B cell (primary cell): ENCODE measurements around the gene MGMT. TPM values are rescaled to one million over a fixed set of nuclear protein-coding genes. Genes with fewer than 3 reads are reported as not detected.
A peak's percentile ranks its signal among the peaks of the same experiment; 100 is the strongest.

ENCODE experiments used
- ATAC-seq: fragments of 200-7000 bp; cut with Tn5 transposase; one replicate; pipeline ENCODE4 v1.10.0; 2021; ENCODE audit warnings: low read depth, mild to moderate bottlenecking, moderate number of reproducible peaks, moderate library complexity
- CTCF ChIA-PET: fragments of 350-600 bp; sonication (Branson Sonifier 250); formaldehyde crosslinking; loops from one replicate; lab custom pipeline; 2021; ENCODE audit warnings: antibody characterized with exemption, inconsistent platforms; lab: Charles Lee
- POLR2A ChIA-PET: fragments of 350-600 bp; sonication (Branson Sonifier 250); formaldehyde crosslinking; loops from one replicate; lab custom pipeline; 2021; ENCODE audit warnings: antibody characterized with exemption; lab: Charles Lee
- DNase-seq: peaks from one replicate; pipeline ENCODE4 v3.0.0; 2013
- H2AFZ ChIP-seq: 2 replicates; pipeline ENCODE4 v1.6.1; 2012; ENCODE audit warnings: mild to moderate bottlenecking, low read depth, low read length; ENCODE audit not compliant: insufficient read depth, poor library complexity, severe bottlenecking
- H3K27ac ChIP-seq, 2 donors: 1 replicate in 1 of 2; 2 replicates in 1 of 2; pipeline ENCODE4 v1.5.1; 2012 to 2013; ENCODE audit warnings: low read length in 2 of 2, mild to moderate bottlenecking in 2 of 2, moderate library complexity in 1 of 2
- H3K27me3 ChIP-seq, 4 experiments: fragments of 200-600 bp in 1 of 4; sonication (generic) in 1 of 4; replicated peaks in 1 of 4; 1 replicate in 2 of 4; 2 replicates in 2 of 4; pipeline versions ENCODE4 v1.6.1 to v1.7.0; 2013 to 2016; ENCODE audit warnings: low read length in 3 of 4, mild to moderate bottlenecking in 2 of 4, mixed read lengths in 1 of 4, moderate library complexity in 1 of 4; ENCODE audit not compliant: insufficient read depth in 4 of 4, control insufficient read depth in 3 of 4; ENCODE audit errors: control extremely low read depth in 1 of 4
- H3K36me3 ChIP-seq, 2 experiments: replicated peaks in 1 of 2; 1 replicate in 1 of 2; 2 replicates in 1 of 2; pipeline versions ENCODE4 v1.6.1 to v1.7.1; 2013; ENCODE audit warnings: low read length in 1 of 2; ENCODE audit not compliant: insufficient read depth in 2 of 2, control insufficient read depth in 1 of 2; ENCODE audit errors: control extremely low read depth in 1 of 2, extremely low read depth in 1 of 2
- H3K4me1 ChIP-seq, 2 donors: fragments of 200-600 bp in 1 of 2; sonication (generic) in 1 of 2; 1 replicate in 1 of 2; 2 replicates in 1 of 2; pipeline versions ENCODE4 v1.5.1 to v1.6.1; 2013 to 2017; ENCODE audit warnings: low read length in 2 of 2; ENCODE audit not compliant: control insufficient read depth in 2 of 2, insufficient read depth in 2 of 2
- H3K4me2 ChIP-seq: replicated peaks from 2 replicates; pipeline ENCODE3; 2012; ENCODE audit warnings: mild to moderate bottlenecking, low read depth, low read length; ENCODE audit not compliant: poor library complexity, severe bottlenecking
- H3K4me3 ChIP-seq, 5 experiments: fragments of 200-600 bp in 1 of 5; sonication (generic) in 1 of 5; 1 replicate in 3 of 5; 2 replicates in 2 of 5; pipeline versions ENCODE4 v1.5.1 to v1.7.0; 2011 to 2016; ENCODE audit warnings: low read length in 4 of 5, mild to moderate bottlenecking in 4 of 5, low read depth in 2 of 5, control low read depth in 1 of 5, moderate library complexity in 1 of 5; ENCODE audit not compliant: insufficient read depth in 1 of 5; ENCODE audit errors: control extremely low read depth in 1 of 5, extremely low read depth in 1 of 5
- H3K79me2 ChIP-seq: fragments of 200-600 bp; sonication (generic); one replicate; pipeline ENCODE4 v1.6.0; 2016; ENCODE audit warnings: low read length; ENCODE audit not compliant: control insufficient read depth, insufficient read depth
- H3K9ac ChIP-seq: fragments of 200-600 bp; sonication (generic); 2 replicates; pipeline ENCODE4 v1.6.1; 2017; ENCODE audit warnings: mild to moderate bottlenecking, low read length, moderate library complexity
- H3K9me3 ChIP-seq, 3 donors: one replicate each; pipeline versions ENCODE4 v1.6.1 to v1.7.1; 2013; ENCODE audit warnings: low read length in 2 of 3; ENCODE audit not compliant: control insufficient read depth in 2 of 3, insufficient read depth in 1 of 3; ENCODE audit errors: control extremely low read depth in 1 of 3
- H4K20me1 ChIP-seq: 2 replicates; pipeline ENCODE4 v1.6.0; 2012; ENCODE audit warnings: mild to moderate bottlenecking, low read length; ENCODE audit not compliant: insufficient read depth, control insufficient read depth, poor library complexity, severe bottlenecking
- H3K27ac Mint-ChIP-seq: one replicate; pipeline ENCODE4 v1.8.0; 2021; ENCODE audit warnings: mixed read lengths
- H3K27me3 Mint-ChIP-seq: one replicate; pipeline ENCODE4 v1.8.0; 2021; ENCODE audit warnings: mixed read lengths
- H3K4me1 Mint-ChIP-seq: one replicate; pipeline ENCODE4 v1.8.0; 2021; ENCODE audit warnings: mixed read lengths
- H3K4me3 Mint-ChIP-seq: one replicate; pipeline ENCODE4 v1.8.0; 2021; ENCODE audit warnings: mixed read lengths
- H3K9me3 Mint-ChIP-seq: one replicate; pipeline ENCODE4 v1.8.0; 2022; ENCODE audit warnings: mixed read lengths; ENCODE audit not compliant: insufficient read depth
- EZH2 ChIP-seq: IDR thresholded peaks from 2 replicates; pipeline ENCODE4 v1.6.1; 2012; ENCODE audit warnings: borderline replicate concordance, low read depth, mild to moderate bottlenecking, moderate library complexity, low read length; ENCODE audit not compliant: insufficient read depth, poor library complexity, severe bottlenecking
- WGBS: methylation state at CpG from one replicate; pipeline ENCODE4 v1.1.5; 2013; ENCODE audit warnings: missing lambda C conversion rate; ENCODE audit not compliant: insufficient coverage; 5-methylcytosine and 5-hydroxymethylcytosine counted together
- intact Hi-C: fragments of 100-400 bp; cut with micrococcal nuclease; formaldehyde crosslinking; loops from one replicate; pipeline ENCODE4 v1.10.0; 2022
- polyA plus RNA-seq: library from polyadenylated mRNA; depleted of rRNA; stranded (reverse); fragments of >200 nt; gene quantifications from 2 replicates; pipeline ENCODE4 v1.2.3, GENCODE V29; 2012
- total RNA-seq, 2 donors: library from RNA; stranded (reverse); fragments of 120-200 nt in 1 of 2; gene quantifications; 1 replicate in 1 of 2; 2 replicates in 1 of 2; pipeline versions ENCODE4 v1.2.3 to v1.2.4, GENCODE V29; 2013 to 2022
- TF ChIP-seq, protein P1 (sequence below): fragments of 200-600 bp; IDR thresholded peaks from one replicate; pipeline ENCODE4 v1.8.0; 2022; ENCODE audit warnings: antibody characterized with exemption, mild to moderate bottlenecking

MGMT gene
- total and polyA plus RNA-seq, 2 donors (not counting 1 experiment from before 2014, with no cell fraction given) = 16.6 to 87.7 TPM

DNA sequence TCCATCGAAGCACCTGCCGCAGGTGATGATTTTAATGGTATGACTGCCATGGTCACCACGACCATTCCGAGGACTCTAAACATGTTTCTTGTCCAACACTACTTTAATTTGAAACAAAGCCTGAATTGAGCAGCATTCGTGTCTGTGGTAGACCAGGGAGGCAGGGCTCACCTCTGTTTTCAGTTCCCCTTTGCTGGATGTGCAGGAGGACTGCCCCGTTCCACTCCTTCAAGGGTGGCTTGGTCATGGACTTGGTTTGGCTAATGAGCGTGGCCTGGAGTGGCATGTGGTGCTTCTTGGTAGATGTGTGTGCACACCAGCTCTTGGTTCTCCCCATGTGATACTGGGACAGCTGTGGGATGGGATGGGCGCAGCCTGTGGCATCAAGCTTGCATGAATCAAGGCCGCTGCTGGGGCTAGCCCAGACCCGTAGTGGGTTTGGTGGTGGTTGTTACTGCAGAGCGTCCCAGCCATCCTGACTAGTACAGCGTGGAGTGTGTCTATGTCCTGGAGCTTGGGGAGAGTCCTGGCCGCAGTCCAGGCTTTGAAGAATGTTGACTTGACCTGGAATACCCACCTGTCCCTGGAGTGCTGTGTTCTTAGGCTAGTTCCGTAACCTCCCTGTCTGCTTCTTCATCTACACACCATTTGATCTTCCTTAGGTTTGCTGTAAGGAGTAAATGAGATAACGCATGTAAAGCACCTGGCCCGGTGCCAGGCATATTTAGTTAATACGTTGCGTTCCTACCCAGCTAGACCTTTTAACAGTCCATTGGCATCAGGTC, 34.8 kb downstream of the MGMT start:
- Histone ChIP-seq H3K27me3 (no peaks in the 10 kb centered on the region), H4K20me1 (peaks cover 45% of the 10 kb centered on the region), H3K36me3 (peaks cover 0 to 8% of the 10 kb centered on the region in 2 experiments), H3K9ac (no peak overlapping the region), H3K4me1 (peaks cover 10 to 12% of the 10 kb centered on the region in 2 donors), H3K27ac (no peak overlapping the region), H3K79me2 (peaks cover 71% of the 10 kb centered on the region), H3K9me3 (peaks cover 0 to 23% (median 1%) of the 10 kb centered on the region in 3 donors), H3K4me2 (no peak overlapping the region), H3K4me3 (no peak overlapping the region), H2AFZ (no peak overlapping the region)
- CTCF ChIA-PET = interaction anchor here (0.6 to 1.1 kb wide), 2 partner anchors 32 to 45 kb away, joined by 3 read pairs; no protein-coding TSS in a partner anchor
- Mint-ChIP-seq H3K27me3 (no peaks in the 10 kb centered on the region), H3K4me3 (no peak overlapping the region), H3K9me3 (peaks cover 2% of the 10 kb centered on the region), H3K4me1 (peaks cover 37% of the 10 kb centered on the region), H3K27ac (no peak overlapping the region)
- intact Hi-C loops = no loop called here
- DNase-seq (peak; percentile 35), ATAC-seq (peak; percentile 97)
- TF ChIP-seq, protein P1, sequence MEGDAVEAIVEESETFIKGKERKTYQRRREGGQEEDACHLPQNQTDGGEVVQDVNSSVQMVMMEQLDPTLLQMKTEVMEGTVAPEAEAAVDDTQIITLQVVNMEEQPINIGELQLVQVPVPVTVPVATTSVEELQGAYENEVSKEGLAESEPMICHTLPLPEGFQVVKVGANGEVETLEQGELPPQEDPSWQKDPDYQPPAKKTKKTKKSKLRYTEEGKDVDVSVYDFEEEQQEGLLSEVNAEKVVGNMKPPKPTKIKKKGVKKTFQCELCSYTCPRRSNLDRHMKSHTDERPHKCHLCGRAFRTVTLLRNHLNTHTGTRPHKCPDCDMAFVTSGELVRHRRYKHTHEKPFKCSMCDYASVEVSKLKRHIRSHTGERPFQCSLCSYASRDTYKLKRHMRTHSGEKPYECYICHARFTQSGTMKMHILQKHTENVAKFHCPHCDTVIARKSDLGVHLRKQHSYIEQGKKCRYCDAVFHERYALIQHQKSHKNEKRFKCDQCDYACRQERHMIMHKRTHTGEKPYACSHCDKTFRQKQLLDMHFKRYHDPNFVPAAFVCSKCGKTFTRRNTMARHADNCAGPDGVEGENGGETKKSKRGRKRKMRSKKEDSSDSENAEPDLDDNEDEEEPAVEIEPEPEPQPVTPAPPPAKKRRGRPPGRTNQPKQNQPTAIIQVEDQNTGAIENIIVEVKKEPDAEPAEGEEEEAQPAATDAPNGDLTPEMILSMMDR = no peak
- no peak for TF ChIP-seq EZH2
- WGBS = 72% methylated on average over 11 of the region's 18 CpGs
- POLR2A ChIA-PET = no interaction called here

DNA sequence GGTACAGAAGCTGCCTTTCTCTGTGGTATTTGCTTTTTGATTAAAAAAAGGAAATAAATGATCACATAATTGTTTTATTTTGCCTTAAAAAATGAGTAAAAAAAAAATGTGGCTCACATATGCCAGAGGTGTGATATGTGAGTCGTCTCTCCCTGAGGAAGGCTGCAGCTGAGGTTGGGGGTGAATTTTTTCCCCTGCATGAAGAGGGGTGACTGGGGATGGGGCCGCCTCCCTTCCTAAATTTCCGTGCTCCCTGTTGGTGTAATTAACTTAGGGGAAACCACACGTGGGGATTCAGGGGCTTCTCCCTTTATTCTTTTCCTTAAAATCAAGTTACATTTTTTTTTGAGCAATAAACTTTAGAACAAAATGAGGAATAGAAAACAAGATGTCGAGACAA, 35.4 kb downstream of the MGMT start:
- Histone ChIP-seq H3K4me2 (no peak overlapping the region), H4K20me1 (peaks cover 50% of the 10 kb centered on the region), H3K27me3 (no peaks in the 10 kb centered on the region), H3K36me3 (peaks cover 0 to 4% of the 10 kb centered on the region in 2 experiments), H3K27ac (no peak overlapping the region), H3K4me1 (peaks cover 10 to 12% of the 10 kb centered on the region in 2 donors), H3K9me3 (peaks cover 0 to 24% (median 1%) of the 10 kb centered on the region in 3 donors), H3K79me2 (peaks cover 72% of the 10 kb centered on the region), H3K9ac (no peak overlapping the region), H2AFZ (no peak overlapping the region), H3K4me3 (no peak overlapping the region)
- Mint-ChIP-seq H3K4me3 (no peak overlapping the region), H3K9me3 (peaks cover 2% of the 10 kb centered on the region), H3K27ac (no peak overlapping the region), H3K4me1 (peaks cover 37% of the 10 kb centered on the region), H3K27me3 (no peaks in the 10 kb centered on the region)
- POLR2A ChIA-PET = no interaction called here
- no peak for ATAC-seq
- intact Hi-C loops = no loop called here
- CTCF ChIA-PET = interaction anchor here (0.6 to 1.1 kb wide), 2 partner anchors 33 to 46 kb away, joined by 3 read pairs; no protein-coding TSS in a partner anchor
- DNase-seq = no peak
- WGBS = 80% methylated on average over 1 of the region's 5 CpGs
- TF ChIP-seq EZH2 = no peak
- TF ChIP-seq, protein P1 = no peak
